GM18508 (cell line): Measurements from ENCODE around the gene SPP1.
"Not testable (repeated sequence)": the region's sequence is repeated elsewhere in the genome, so short reads cannot be mapped to it uniquely, and the experiment has no call there.

Experiments used
- ATAC-seq: cut with Tn5 transposase; IDR thresholded peaks from one replicate; pipeline ENCODE4 v1.9.1; 2021; ENCODE audit warnings: moderate number of reproducible peaks; ENCODE audit not compliant: insufficient read depth, unreplicated experiment

Gene SPP1

GRCh38 chr4:87975466-87975865 lies at the start of gene SPP1:
SPP1 (plus strand) TSS chr4:87975714; CDS start chr4:87976896, 1,182 bp downstream.
- peak; percentile 79 for ATAC-seq

- no peak for ATAC-seq
Measured at GRCh38 chr4:87926554-87927098, 48.9 kb upstream of the SPP1 start.

- ATAC-seq: no peak
Measured at GRCh38 chr4:87930629-87931028, 44.9 kb upstream of the SPP1 start.

GRCh38 chr4:87931932-87932331 lies 43.6 kb upstream of the SPP1 start:
- ATAC-seq: no peak

- ATAC-seq: no peak
Measured at GRCh38 chr4:87932718-87933141, 42.8 kb upstream of the SPP1 start.

- ATAC-seq: no peak
Measured at GRCh38 chr4:87933337-87933736, 42.2 kb upstream of the SPP1 start.

- no peak for ATAC-seq
Measured at GRCh38 chr4:87934157-87934704, 41.3 kb upstream of the SPP1 start.

- no peak for ATAC-seq
Measured at GRCh38 chr4:87934973-87935372, 40.5 kb upstream of the SPP1 start.

- not testable (repeated sequence) for ATAC-seq
Measured at GRCh38 chr4:87935954-87936353, 39.6 kb upstream of the SPP1 start.

GRCh38 chr4:87937523-87937922 lies 38.0 kb upstream of the SPP1 start:
- no peak for ATAC-seq

GRCh38 chr4:87938746-87939145 lies 36.8 kb upstream of the SPP1 start:
- ATAC-seq: no peak

GRCh38 chr4:87939978-87940690 lies 35.4 kb upstream of the SPP1 start:
- no peak for ATAC-seq

- not testable (repeated sequence) for ATAC-seq
Measured at GRCh38 chr4:87940809-87941208, 34.7 kb upstream of the SPP1 start.

GRCh38 chr4:87941537-87942392 lies 33.7 kb upstream of the SPP1 start:
- no peak for ATAC-seq

GRCh38 chr4:87943660-87944149 lies 31.8 kb upstream of the SPP1 start:
- ATAC-seq: no peak

- ATAC-seq: no peak
Measured at GRCh38 chr4:87944967-87945366, 30.5 kb upstream of the SPP1 start.

- ATAC-seq: no peak
Measured at GRCh38 chr4:87946766-87947165, 28.7 kb upstream of the SPP1 start.

- no peak for ATAC-seq
Measured at GRCh38 chr4:87947381-87948160, 27.9 kb upstream of the SPP1 start.

GRCh38 chr4:87949961-87950360 lies 25.6 kb upstream of the SPP1 start:
- ATAC-seq: no peak

- ATAC-seq: no peak
Measured at GRCh38 chr4:87950493-87950892, 25.0 kb upstream of the SPP1 start.
